Hepatocyte (in vitro differentiated cells): Measurements from ENCODE around the gene TNNT2.

Experiments used
- EZH2 ChIP-seq: fragments of 200-600 bp; sonication (generic); IDR thresholded peaks from 2 replicates; pipeline ENCODE4 v1.6.1; 2016; ENCODE audit warnings: antibody characterized with exemption, mild to moderate bottlenecking, borderline replicate concordance
- TF ChIP-seq, protein P1 (sequence below): fragments of 200-600 bp; sonication (generic); IDR thresholded peaks from 2 replicates; pipeline ENCODE4 v1.5.1; 2016; ENCODE audit warnings: antibody characterized with exemption, mild to moderate bottlenecking; ENCODE audit not compliant: poor library complexity

DNA sequence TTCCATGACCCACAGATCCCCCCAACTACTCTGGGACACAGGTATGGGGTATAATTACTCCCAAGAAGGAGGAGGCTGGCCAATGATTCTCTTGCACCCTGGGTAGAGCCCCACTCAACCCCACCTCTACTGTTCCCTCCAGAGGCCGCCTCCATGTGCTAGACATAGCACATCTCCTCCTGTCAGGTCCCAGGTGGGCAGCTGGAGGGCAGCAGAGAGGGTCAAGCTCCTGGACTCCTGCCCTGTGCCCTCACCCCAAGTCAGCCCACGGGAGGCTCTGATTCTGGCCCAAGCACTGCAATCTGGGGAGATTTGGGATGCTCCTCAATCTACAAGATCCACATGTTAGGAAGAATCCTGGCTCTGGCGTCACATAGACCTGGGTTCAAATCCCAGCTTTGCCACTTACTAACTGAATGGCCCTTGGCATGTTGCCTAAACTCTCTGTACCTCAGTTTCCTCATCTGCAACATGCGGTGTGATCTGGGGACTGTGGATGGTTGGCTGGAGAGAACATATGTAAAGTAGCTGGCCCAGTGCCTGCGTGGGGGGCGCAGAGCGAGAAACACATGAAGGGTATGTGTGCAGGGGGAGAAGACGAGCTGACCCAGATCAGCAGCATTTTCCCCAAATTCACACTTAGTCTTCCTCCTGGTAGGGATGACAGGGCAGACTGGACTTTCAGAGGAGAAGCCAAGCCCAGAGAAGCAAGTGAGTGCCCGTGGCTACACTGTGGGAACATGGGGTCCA is 23.2 kb downstream of the TNNT2 start:
- no peak for TF ChIP-seq EZH2
- TF ChIP-seq, protein P1, sequence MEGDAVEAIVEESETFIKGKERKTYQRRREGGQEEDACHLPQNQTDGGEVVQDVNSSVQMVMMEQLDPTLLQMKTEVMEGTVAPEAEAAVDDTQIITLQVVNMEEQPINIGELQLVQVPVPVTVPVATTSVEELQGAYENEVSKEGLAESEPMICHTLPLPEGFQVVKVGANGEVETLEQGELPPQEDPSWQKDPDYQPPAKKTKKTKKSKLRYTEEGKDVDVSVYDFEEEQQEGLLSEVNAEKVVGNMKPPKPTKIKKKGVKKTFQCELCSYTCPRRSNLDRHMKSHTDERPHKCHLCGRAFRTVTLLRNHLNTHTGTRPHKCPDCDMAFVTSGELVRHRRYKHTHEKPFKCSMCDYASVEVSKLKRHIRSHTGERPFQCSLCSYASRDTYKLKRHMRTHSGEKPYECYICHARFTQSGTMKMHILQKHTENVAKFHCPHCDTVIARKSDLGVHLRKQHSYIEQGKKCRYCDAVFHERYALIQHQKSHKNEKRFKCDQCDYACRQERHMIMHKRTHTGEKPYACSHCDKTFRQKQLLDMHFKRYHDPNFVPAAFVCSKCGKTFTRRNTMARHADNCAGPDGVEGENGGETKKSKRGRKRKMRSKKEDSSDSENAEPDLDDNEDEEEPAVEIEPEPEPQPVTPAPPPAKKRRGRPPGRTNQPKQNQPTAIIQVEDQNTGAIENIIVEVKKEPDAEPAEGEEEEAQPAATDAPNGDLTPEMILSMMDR = no peak
